Measurements from ENCODE around the gene GTF3C2. TPM values are rescaled to one million over a fixed set of nuclear protein-coding genes. Genes with fewer than 3 reads are reported as not detected.

GTF3C2 gene
- total and polyA plus RNA-seq, 2 of the 13 experiments (the other 11 are each of a cell fraction or from before 2014, with no cell fraction given), result 77.5 to 130 TPM

- peak; percentile 95 for TF ChIP-seq BRD4 (CRISPR knock-in tag; IDR thresholded peaks at IDR 0.05)
- no peak for TF ChIP-seq ZNF17 (CRISPR knock-in tag; IDR thresholded peaks at IDR 0.05)
- peak; percentile 78; the same call in 1 of the 2 replicates for TF ChIP-seq ZZZ3 (CRISPR knock-in tag; IDR thresholded peaks at IDR 0.05; ENCODE audit: borderline replicate concordance)
- TF ChIP-seq IRF1 (CRISPR knock-in tag; IDR thresholded peaks at IDR 0.05; ENCODE audit: low read depth), result 0 out of 2 replicates have a peak, but pooled peaks have one; percentile 69
- TF ChIP-seq ZNF878 (CRISPR knock-in tag; IDR thresholded peaks at IDR 0.05), result peak; percentile 66; the same call in 1 of the 2 replicates
- peak; percentile 60; the same call in 1 of the 2 replicates for TF ChIP-seq GFI1 (CRISPR knock-in tag; IDR thresholded peaks at IDR 0.05; ENCODE audit: borderline replicate concordance)
- TF ChIP-seq HNRNPK (IDR thresholded peaks at IDR 0.05; ENCODE audit: low read depth, low read length, poor library complexity, severe bottlenecking), result no peak
- TF ChIP-seq ZNF546 (CRISPR knock-in tag; conservative IDR thresholded peaks at IDR 0.05), result peak; percentile 78; the same call in 1 of the 2 replicates
- no peak; the same call in 1 of the 2 replicates for TF ChIP-seq PPARG (CRISPR knock-in tag; conservative IDR thresholded peaks at IDR 0.05)
- TF ChIP-seq GABPA (IDR thresholded peaks at IDR 0.05; ENCODE audit: low read depth, low read length), result peak; percentile 57
- peak; percentile 90 for TF ChIP-seq GABPA (CRISPR knock-in tag; IDR thresholded peaks at IDR 0.05; ENCODE audit: low read depth)
- peak; percentile 98 for TF ChIP-seq HOXA3 (CRISPR knock-in tag; IDR thresholded peaks at IDR 0.05)
- no peak for TF ChIP-seq ATF5 (CRISPR knock-in tag; IDR thresholded peaks at IDR 0.05; ENCODE audit: low read depth)
- peak; percentile 99 for TF ChIP-seq ARID4A (CRISPR knock-in tag; IDR thresholded peaks at IDR 0.05; ENCODE audit: borderline replicate concordance)
- TF ChIP-seq HOXA9 (CRISPR knock-in tag; IDR thresholded peaks at IDR 0.05; ENCODE audit: borderline replicate concordance), result no peak
- TF ChIP-seq GPN1 (CRISPR knock-in tag; IDR thresholded peaks at IDR 0.05; ENCODE audit: borderline replicate concordance), result no peak
- TF ChIP-seq FOXJ3 (CRISPR knock-in tag; IDR thresholded peaks at IDR 0.05; ENCODE audit: borderline replicate concordance), result no peak; the same call in 1 of the 2 replicates
- TF ChIP-seq, protein P1, sequence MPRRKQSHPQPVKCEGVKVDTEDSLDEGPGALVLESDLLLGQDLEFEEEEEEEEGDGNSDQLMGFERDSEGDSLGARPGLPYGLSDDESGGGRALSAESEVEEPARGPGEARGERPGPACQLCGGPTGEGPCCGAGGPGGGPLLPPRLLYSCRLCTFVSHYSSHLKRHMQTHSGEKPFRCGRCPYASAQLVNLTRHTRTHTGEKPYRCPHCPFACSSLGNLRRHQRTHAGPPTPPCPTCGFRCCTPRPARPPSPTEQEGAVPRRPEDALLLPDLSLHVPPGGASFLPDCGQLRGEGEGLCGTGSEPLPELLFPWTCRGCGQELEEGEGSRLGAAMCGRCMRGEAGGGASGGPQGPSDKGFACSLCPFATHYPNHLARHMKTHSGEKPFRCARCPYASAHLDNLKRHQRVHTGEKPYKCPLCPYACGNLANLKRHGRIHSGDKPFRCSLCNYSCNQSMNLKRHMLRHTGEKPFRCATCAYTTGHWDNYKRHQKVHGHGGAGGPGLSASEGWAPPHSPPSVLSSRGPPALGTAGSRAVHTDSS (CRISPR knock-in tag; conservative IDR thresholded peaks at IDR 0.05), result no peak
- no peak; the same call in none of the 2 replicates for TF ChIP-seq FOXO1 (CRISPR knock-in tag; IDR thresholded peaks at IDR 0.05)
- TF ChIP-seq PCBP2 (optimal IDR thresholded peaks at IDR 0.05; ENCODE audit: low read depth, low read length, poor library complexity, severe bottlenecking), result no peak
These were observed at the start of gene GTF3C2 (continued) for GRCh38 chr2:27356382-27357181.
